ENCODE data around the gene CIPC.

GRCh38 chr14:77074969-77075368 lies 23.1 kb upstream of the CIPC start:
- TF ChIP-seq ZNF274 (IDR thresholded peaks at IDR 0.05; ENCODE audit: low read depth, low read length) (no peak), YY1 (IDR thresholded peaks at IDR 0.05; ENCODE audit: insufficient read depth, insufficient read length) (no peak)

All from NT2/D1 (cell line).